ENCODE results near the gene ADSL.
A peak's percentile ranks its signal among the peaks of the same experiment; 100 is the strongest.

ADSL gene

GRCh38 chr22:40328546-40329456, 17.5 kb upstream of the ADSL start:
- no peak for DNase-seq

- DNase-seq: no peak
These were observed 16.8 kb upstream of the ADSL start for GRCh38 chr22:40329466-40329865.

GRCh38 chr22:40330086-40330485, 16.2 kb upstream of the ADSL start:
- no peak for DNase-seq

GRCh38 chr22:40330615-40331014, 15.7 kb upstream of the ADSL start:
- no peak for DNase-seq

- DNase-seq: no peak
These were observed 14.6 kb upstream of the ADSL start for GRCh38 chr22:40331706-40332105.

- DNase-seq: no peak
These were observed 13.9 kb upstream of the ADSL start for GRCh38 chr22:40332319-40332781.

- DNase-seq: no peak
These were observed 12.2 kb upstream of the ADSL start for GRCh38 chr22:40334060-40334459.

- no peak for DNase-seq
These were observed 11.4 kb upstream of the ADSL start for GRCh38 chr22:40334899-40335298.

GRCh38 chr22:40335358-40335757, 10.9 kb upstream of the ADSL start:
- no peak for DNase-seq

GRCh38 chr22:40340044-40340443, 6.3 kb upstream of the ADSL start:
- DNase-seq: no peak

- no peak for DNase-seq
These were observed 4.7 kb upstream of the ADSL start for GRCh38 chr22:40341604-40342003.

GRCh38 chr22:40342521-40342920, 3.8 kb upstream of the ADSL start:
- no peak for DNase-seq

GRCh38 chr22:40345271-40345670, 1.0 kb upstream of the ADSL start:
- peak; percentile 64 for DNase-seq

- peak; percentile 74 for DNase-seq
These were observed 500 bp upstream of the ADSL start for GRCh38 chr22:40345815-40346184.

- no peak for DNase-seq
These were observed 1.0 kb downstream of the ADSL start for GRCh38 chr22:40347300-40347699.

- DNase-seq: peak; percentile 64
These were observed 1.8 kb downstream of the ADSL start for GRCh38 chr22:40348025-40348658.

- DNase-seq: no peak
These were observed 6.5 kb downstream of the ADSL start for GRCh38 chr22:40352763-40353162.

GRCh38 chr22:40361100-40361499, 14.8 kb downstream of the ADSL start:
- DNase-seq: no peak

GRCh38 chr22:40363059-40363458, 16.8 kb downstream of the ADSL start:
- DNase-seq: no peak

GRCh38 chr22:40364431-40364830, 18.1 kb downstream of the ADSL start:
- no peak for DNase-seq

GRCh38 chr22:40366068-40366467, 19.8 kb downstream of the ADSL start:
- DNase-seq: no peak

GRCh38 chr22:40367342-40367741, 21.0 kb downstream of the ADSL start:
- no peak for DNase-seq

- no peak for DNase-seq
These were observed 21.7 kb downstream of the ADSL start for GRCh38 chr22:40368016-40368415.

- DNase-seq: no peak
These were observed 22.5 kb downstream of the ADSL start for GRCh38 chr22:40368836-40369235.

Data from islet precursor cell (in vitro differentiated cells).